HCT116 (cell line): ENCODE data around the gene EPHA3. TPM values are rescaled to one million over a fixed set of nuclear protein-coding genes. Genes with fewer than 3 reads are reported as not detected.

ENCODE experiments used
- ATAC-seq: fragments of 200-7000 bp; cut with Tn5 transposase; 2 replicates; pipeline ENCODE4 v1.9.1; 2020; ENCODE audit warnings: mild to moderate bottlenecking, moderate library complexity
- BruUV-seq: library from RNA; stranded (reverse); fragments of 400-500 nt; replicated peaks from 2 replicates; lab custom pipeline; 2021; lab: Mats Ljungman, UMichigan
- CTCF ChIA-PET: fragments of 300-600 bp; sonication (Branson Sonifier 250); formaldehyde crosslinking; loops from one replicate; lab custom pipeline; 2021; ENCODE audit warnings: antibody characterized with exemption; lab: Charles Lee
- POLR2A ChIA-PET: fragments of 300-600, 350-600 bp; sonication (Branson Sonifier 250); formaldehyde crosslinking; loops from one replicate; lab custom pipeline; 2021; ENCODE audit warnings: antibody characterized with exemption; lab: Charles Lee
- RAD21 ChIA-PET, 2 experiments: fragments of 300-600 bp; sonication (Branson Sonifier 250); formaldehyde crosslinking; loops; one replicate each; lab custom pipeline; 2023; ENCODE audit warnings: low total read pairs in 2 of 2; ENCODE audit not compliant: uncharacterized antibody in 2 of 2, unreplicated experiment in 2 of 2, low non-redundant PET in 1 of 2; lab: Charles Lee
- DNase-seq: peaks from one replicate; pipeline ENCODE4 v3.0.0-alpha.2; 2010; ENCODE audit warnings: low read depth, low spot score
- H2AFZ ChIP-seq: fragments of 200-600 bp; shearing (Covaris generic), sonication (generic); 2 replicates; pipeline ENCODE4 v1.6.1; 2017; ENCODE audit warnings: low read depth, mixed run types, mixed read lengths, antibody characterized with exemption, low read length; ENCODE audit not compliant: poor library complexity, severe bottlenecking
- H3K27ac ChIP-seq: 2 replicates; pipeline ENCODE4 v1.5.1; 2012; ENCODE audit warnings: low read depth, low read length
- H3K27me3 ChIP-seq: fragments of 200-600 bp; sonication (generic); 2 replicates; pipeline ENCODE4 v1.6.1; 2016; ENCODE audit warnings: mixed run types, low read length, mixed read lengths; ENCODE audit not compliant: insufficient read depth
- H3K36me3 ChIP-seq, 2 experiments: fragments of 200-500 bp in 1 of 2; fragments of 200-600 bp in 1 of 2; sonication (Bioruptor generic) in 1 of 2; sonication (generic) in 1 of 2; 2 replicates each; pipeline versions ENCODE4 v1.5.1 to v1.6.1; 2014 to 2016; ENCODE audit warnings: low read length in 2 of 2, inconsistent platforms in 1 of 2, mixed read lengths in 1 of 2, mixed run types in 1 of 2; ENCODE audit not compliant: insufficient read depth in 2 of 2, control insufficient read depth in 1 of 2
- H3K4me1 ChIP-seq, 2 experiments: fragments of 200-600 bp in 1 of 2; sonication (generic) in 1 of 2; 2 replicates each; pipeline versions ENCODE4 v1.5.1 to v1.6.1; 2012 to 2017; ENCODE audit warnings: low read length in 2 of 2, inconsistent platforms in 1 of 2, mild to moderate bottlenecking in 1 of 2, mixed read lengths in 1 of 2, mixed run types in 1 of 2, moderate library complexity in 1 of 2; ENCODE audit not compliant: insufficient read depth in 2 of 2, control insufficient read depth in 1 of 2
- H3K4me2 ChIP-seq: fragments of 200-600 bp; sonication (generic); 2 replicates; pipeline ENCODE4 v1.6.1; 2017; ENCODE audit warnings: mixed run types, low read length, mixed read lengths
- H3K4me3 ChIP-seq, 2 experiments: fragments of 200-600 bp in 1 of 2; sonication (generic) in 1 of 2; replicated peaks in 1 of 2; 2 replicates each; pipeline ENCODE4 v1.5.1; 2011 to 2016; ENCODE audit warnings: low read length in 2 of 2, control low read depth in 1 of 2, low read depth in 1 of 2, mild to moderate bottlenecking in 1 of 2, mixed read lengths in 1 of 2, mixed run types in 1 of 2
- H3K79me2 ChIP-seq: fragments of 200-600 bp; sonication (generic); 2 replicates; pipeline ENCODE4 v1.6.1; 2017; ENCODE audit warnings: mild to moderate bottlenecking, mixed run types, low read length, moderate library complexity, mixed read lengths; ENCODE audit not compliant: insufficient read depth
- H3K9ac ChIP-seq: fragments of 200-600 bp; sonication (generic); 2 replicates; pipeline ENCODE4 v1.6.1; 2016; ENCODE audit warnings: low read length, mixed read lengths
- H3K9me2 ChIP-seq: fragments of 200-600 bp; sonication (generic), shearing (Covaris generic); 2 replicates; pipeline ENCODE4 v1.6.1; 2017; ENCODE audit warnings: mixed run types, mild to moderate bottlenecking, moderate library complexity; ENCODE audit not compliant: insufficient read depth
- H3K9me3 ChIP-seq, 2 experiments: fragments of 200-500 bp in 1 of 2; fragments of 200-600 bp in 1 of 2; sonication (Bioruptor generic) in 1 of 2; sonication (generic) in 1 of 2; 2 replicates each; pipeline ENCODE4 v1.6.1; 2014 to 2017; ENCODE audit warnings: low read length in 2 of 2, mixed read lengths in 2 of 2, inconsistent platforms in 1 of 2, low read depth in 1 of 2, mild to moderate bottlenecking in 1 of 2, mixed run types in 1 of 2, moderate library complexity in 1 of 2; ENCODE audit not compliant: control insufficient read depth in 1 of 2, insufficient read depth in 1 of 2
- H4K20me1 ChIP-seq: fragments of 200-600 bp; sonication (generic), shearing (Covaris generic); 2 replicates; pipeline ENCODE4 v1.6.1; 2017; ENCODE audit warnings: mixed run types, mild to moderate bottlenecking, moderate library complexity; ENCODE audit not compliant: insufficient read depth
- ATF3 ChIP-seq: IDR thresholded peaks from 2 replicates; pipeline ENCODE4 v1.6.1; 2012
- CBX3 ChIP-seq: IDR thresholded peaks from 2 replicates; pipeline ENCODE4 v1.6.1; 2012; ENCODE audit warnings: low read depth
- ELF1 ChIP-seq: IDR thresholded peaks from 2 replicates; pipeline ENCODE4 v1.6.1; 2012; ENCODE audit warnings: low read depth, borderline replicate concordance
- EZH2 ChIP-seq: fragments of 200-600 bp; sonication (generic); IDR thresholded peaks from 2 replicates; pipeline ENCODE4 v1.6.1; 2017; ENCODE audit warnings: antibody characterized with exemption, mixed run types
- EZH2phosphoT487 ChIP-seq: fragments of 200-600 bp; IDR thresholded peaks from 2 replicates; pipeline ENCODE4 v1.6.1; 2018; ENCODE audit warnings: antibody characterized with exemption, borderline replicate concordance
- FOSL1 ChIP-seq: IDR thresholded peaks from 2 replicates; pipeline ENCODE4 v1.6.1; 2012; ENCODE audit warnings: low read depth
- JUND ChIP-seq: IDR thresholded peaks from 2 replicates; pipeline ENCODE4 v1.6.1; 2012
- MAX ChIP-seq: IDR thresholded peaks from 2 replicates; pipeline ENCODE4 v1.6.1; 2012
- POLR2AphosphoS5 ChIP-seq: IDR thresholded peaks from 2 replicates; pipeline ENCODE4 v1.6.1; 2011; ENCODE audit warnings: mild to moderate bottlenecking, low read depth, low read length, moderate library complexity
- RAD21 ChIP-seq: IDR thresholded peaks from 2 replicates; pipeline ENCODE4 v1.6.1; 2012; ENCODE audit warnings: low read depth, mild to moderate bottlenecking
- SIN3A ChIP-seq: IDR thresholded peaks from 2 replicates; pipeline ENCODE4 v1.6.1; 2012; ENCODE audit warnings: low read depth
- SRF ChIP-seq: IDR thresholded peaks from 2 replicates; pipeline ENCODE4 v1.6.1; 2012; ENCODE audit warnings: low read depth
- YY1 ChIP-seq: IDR thresholded peaks from 2 replicates; pipeline ENCODE4 v1.6.1; 2011; ENCODE audit warnings: low read length, low read depth, moderate library complexity, mild to moderate bottlenecking; ENCODE audit not compliant: insufficient replicate concordance; ENCODE audit errors: extremely low read depth
- ZBTB33 ChIP-seq: IDR thresholded peaks from 2 replicates; pipeline ENCODE4 v1.6.1; 2011; ENCODE audit warnings: mild to moderate bottlenecking, low read length, moderate library complexity; ENCODE audit not compliant: insufficient replicate concordance; ENCODE audit errors: extremely low read depth
- ZNF274 ChIP-seq: fragments of 200-500 bp; sonication (Bioruptor generic); IDR thresholded peaks from 2 replicates; pipeline ENCODE4 v1.6.1; 2014; ENCODE audit warnings: mild to moderate bottlenecking, low read depth, low read length, inconsistent platforms
- intact Hi-C: fragments of 100-400 bp; cut with micrococcal nuclease; formaldehyde crosslinking; loops from 2 replicates; pipeline ENCODE4 v1.10.0; 2022
- total RNA-seq: library from RNA; stranded (reverse); gene quantifications from one replicate; pipeline ENCODE4 v1.2.1, GENCODE V29; 2021; ENCODE audit not compliant: unreplicated experiment

The EPHA3 gene
- total RNA-seq, 1 experiment from 2014 or later, result not detected

- Histone ChIP-seq H3K9me2 (no peaks in the 10 kb centered on the region), H3K4me3 (no peak overlapping the region), H4K20me1 (no peaks in the 10 kb centered on the region), H3K9ac (no peak overlapping the region), H3K4me2 (no peak overlapping the region), H3K36me3 (no peaks in the 10 kb centered on the region), H3K4me1 (no peaks in the 10 kb centered on the region), H3K27ac (no peak overlapping the region), H3K79me2 (no peaks in the 10 kb centered on the region), H2AFZ (no peak overlapping the region), H3K27me3 (no peaks in the 10 kb centered on the region), H3K9me3 (peaks cover 2 to 21% of the 10 kb centered on the region in 2 experiments; a peak in 2 of 4 replicates)
- RAD21 ChIA-PET, result no interaction called here
- no peak for DNase-seq
- TF ChIP-seq POLR2AphosphoS5, result no peak
- TF ChIP-seq ZNF274, result no peak
- TF ChIP-seq SRF, result no peak
- TF ChIP-seq ZBTB33, result no peak
- no peak for TF ChIP-seq SIN3A
- no peak for TF ChIP-seq EZH2phosphoT487
- TF ChIP-seq ELF1, result no peak
- no peak for TF ChIP-seq FOSL1
- no peak for TF ChIP-seq RAD21
- no peak for TF ChIP-seq CBX3
- TF ChIP-seq MAX, result no peak
- TF ChIP-seq EZH2, result no peak
- no peak for TF ChIP-seq ATF3
- TF ChIP-seq JUND, result no peak
- TF ChIP-seq YY1, result no peak
- CTCF ChIA-PET, result no interaction called here
- BruUV-seq, result no TSS peak
- POLR2A ChIA-PET, result no interaction called here
- intact Hi-C loops, result no loop called here
- no peak for ATAC-seq
Measured at GRCh38 chr3:89116476-89116875, 9.1 kb downstream of the EPHA3 start.
